ENCODE measurements around the gene NCKAP5.

The NCKAP5 gene

DNA sequence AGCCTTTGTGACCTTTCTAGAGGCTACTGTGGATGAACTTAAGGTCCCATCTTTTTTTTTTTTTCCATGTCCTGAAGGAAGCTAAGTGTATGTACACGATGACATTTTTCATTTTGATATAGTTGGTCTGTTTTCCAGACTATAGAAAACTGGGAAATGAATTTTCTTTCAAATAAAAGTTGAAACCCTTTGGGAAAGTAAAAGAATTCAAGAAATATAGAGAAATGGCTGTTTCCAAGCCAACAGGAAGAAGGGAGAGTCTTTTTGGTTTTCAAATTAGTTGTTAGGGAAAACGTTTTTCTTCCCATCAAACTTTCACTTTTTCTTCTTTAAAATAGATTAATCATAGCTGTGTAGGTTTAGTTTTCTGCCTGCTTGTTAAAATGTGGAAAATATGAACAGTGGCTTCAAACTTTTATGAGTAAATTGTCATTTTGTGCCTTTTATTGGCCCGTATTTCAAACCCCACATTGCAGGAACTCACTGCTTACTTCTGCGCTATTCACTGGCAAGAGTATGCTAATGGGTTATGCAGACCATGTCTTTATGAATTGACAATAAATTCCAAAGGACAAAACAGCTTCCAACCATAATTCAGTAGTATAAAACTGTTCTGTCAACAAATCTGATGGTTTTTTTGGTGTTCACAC, 870.6 kb downstream of the NCKAP5 start:
- Histone ChIP-seq H3K4me3 (ENCODE audit: low read length) (no peak overlapping the region), H3K27ac (ENCODE audit: low read depth, low read length) (no peak overlapping the region), H3K9ac (ENCODE audit: low read depth, low read length) (no peak overlapping the region), H3K27me3 (ENCODE audit: insufficient read depth, low read length) (no peaks in the 10 kb centered on the region), H3K4me1 (ENCODE audit: insufficient read depth, low read length) (peaks cover 5% of the 10 kb centered on the region; the same call in 1 of the 2 replicates), H3K36me3 (ENCODE audit: insufficient read depth, low read length) (no peaks in the 10 kb centered on the region), H3K9me3 (ENCODE audit: insufficient read depth, low read depth, low read length) (no peaks in the 10 kb centered on the region)
- WGBS, result 91% methylated on average over 3 of the region's 4 CpGs

- Histone ChIP-seq H3K36me3 (ENCODE audit: insufficient read depth, low read length) (no peaks in the 10 kb centered on the region), H3K4me3 (ENCODE audit: low read length) (no peak overlapping the region), H3K4me1 (ENCODE audit: insufficient read depth, low read length) (peaks cover 5% of the 10 kb centered on the region; the same call in 1 of the 2 replicates), H3K9ac (ENCODE audit: low read depth, low read length) (no peak overlapping the region), H3K27me3 (ENCODE audit: insufficient read depth, low read length) (no peaks in the 10 kb centered on the region), H3K9me3 (ENCODE audit: insufficient read depth, low read depth, low read length) (no peaks in the 10 kb centered on the region), H3K27ac (ENCODE audit: low read depth, low read length) (no peak overlapping the region)
- 100% methylated on average over 1 of the region's 1 CpG for WGBS
Measured at GRCh38 chr2:132692816-132693215, 875.4 kb downstream of the NCKAP5 start.

- H3K27me3 ChIP-seq (ENCODE audit: insufficient read depth, low read length), result no peaks in the 10 kb centered on the region
- H3K27ac ChIP-seq (ENCODE audit: low read depth, low read length), result no peak overlapping the region
- no peaks in the 10 kb centered on the region for H3K36me3 ChIP-seq (ENCODE audit: insufficient read depth, low read length)
- H3K9ac ChIP-seq (ENCODE audit: low read depth, low read length), result no peak overlapping the region
- peaks cover 5% of the 10 kb centered on the region; the same call in 1 of the 2 replicates for H3K4me1 ChIP-seq (ENCODE audit: insufficient read depth, low read length)
- H3K4me3 ChIP-seq (ENCODE audit: low read length), result no peak overlapping the region
- WGBS, result 95% methylated on average over 4 of the region's 4 CpGs
- H3K9me3 ChIP-seq (ENCODE audit: insufficient read depth, low read depth, low read length), result no peaks in the 10 kb centered on the region
Measured at GRCh38 chr2:132691556-132691955, 876.7 kb downstream of the NCKAP5 start.

DNA sequence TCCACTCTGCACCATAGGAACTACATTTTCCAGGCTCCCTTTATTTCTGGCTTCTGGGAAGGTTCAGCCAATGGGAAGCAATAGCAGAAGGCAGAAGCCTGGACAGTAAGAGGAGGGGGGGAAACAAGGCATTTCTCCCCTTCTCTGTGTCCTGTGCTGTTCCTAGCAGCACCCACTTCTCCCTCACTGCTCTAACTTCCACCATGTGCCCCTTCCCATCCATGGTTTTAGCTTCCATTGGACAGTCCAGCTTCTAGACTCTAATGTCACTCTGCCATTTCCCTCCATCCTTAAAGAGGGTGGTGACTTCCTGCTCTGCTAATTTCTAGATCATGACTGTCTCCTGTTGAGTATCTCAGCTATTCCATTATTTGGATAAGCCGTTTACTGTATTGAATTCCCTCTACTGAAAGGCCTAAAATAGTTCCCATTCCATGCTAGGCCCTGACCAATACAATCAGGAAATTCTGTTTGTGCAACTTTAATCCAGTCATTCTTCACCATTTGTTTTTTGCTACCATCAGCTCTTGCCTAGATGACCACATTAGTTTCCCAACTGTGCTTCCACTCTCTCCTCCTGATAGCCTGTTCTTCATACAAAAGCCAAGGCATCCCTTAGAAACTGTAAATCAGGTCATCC, 877.5 kb downstream of the NCKAP5 start:
- Histone ChIP-seq H3K4me3 (ENCODE audit: low read length) (no peak overlapping the region), H3K4me1 (ENCODE audit: insufficient read depth, low read length) (peaks cover 5% of the 10 kb centered on the region; the same call in 1 of the 2 replicates), H3K36me3 (ENCODE audit: insufficient read depth, low read length) (no peaks in the 10 kb centered on the region), H3K27me3 (ENCODE audit: insufficient read depth, low read length) (no peaks in the 10 kb centered on the region), H3K9ac (ENCODE audit: low read depth, low read length) (no peak overlapping the region), H3K9me3 (ENCODE audit: insufficient read depth, low read depth, low read length) (no peaks in the 10 kb centered on the region), H3K27ac (ENCODE audit: low read depth, low read length) (no peak overlapping the region)
- 92% methylated on average over 1 of the region's 1 CpG for WGBS

- Histone ChIP-seq H3K4me1 (ENCODE audit: insufficient read depth, low read length) (no peaks in the 10 kb centered on the region), H3K4me3 (ENCODE audit: low read length) (no peak overlapping the region), H3K27ac (ENCODE audit: low read depth, low read length) (no peak overlapping the region), H3K27me3 (ENCODE audit: insufficient read depth, low read length) (no peaks in the 10 kb centered on the region), H3K36me3 (ENCODE audit: insufficient read depth, low read length) (no peaks in the 10 kb centered on the region), H3K9me3 (ENCODE audit: insufficient read depth, low read depth, low read length) (no peaks in the 10 kb centered on the region), H3K9ac (ENCODE audit: low read depth, low read length) (no peak overlapping the region)
- 91% methylated on average over 1 of the region's 1 CpG for WGBS
Measured at GRCh38 chr2:132681766-132682165, 886.5 kb downstream of the NCKAP5 start.

- no peak overlapping the region for H3K9ac ChIP-seq (ENCODE audit: low read depth, low read length)
- H3K4me1 ChIP-seq (ENCODE audit: insufficient read depth, low read length), result no peaks in the 10 kb centered on the region
- H3K36me3 ChIP-seq (ENCODE audit: insufficient read depth, low read length), result no peaks in the 10 kb centered on the region
- H3K27me3 ChIP-seq (ENCODE audit: insufficient read depth, low read length), result no peaks in the 10 kb centered on the region
- no peak overlapping the region for H3K27ac ChIP-seq (ENCODE audit: low read depth, low read length)
- H3K4me3 ChIP-seq (ENCODE audit: low read length), result no peak overlapping the region
- 92% methylated on average over 3 of the region's 3 CpGs for WGBS
- no peaks in the 10 kb centered on the region for H3K9me3 ChIP-seq (ENCODE audit: insufficient read depth, low read depth, low read length)
Measured at GRCh38 chr2:132680544-132680943, 887.7 kb downstream of the NCKAP5 start.

DNA sequence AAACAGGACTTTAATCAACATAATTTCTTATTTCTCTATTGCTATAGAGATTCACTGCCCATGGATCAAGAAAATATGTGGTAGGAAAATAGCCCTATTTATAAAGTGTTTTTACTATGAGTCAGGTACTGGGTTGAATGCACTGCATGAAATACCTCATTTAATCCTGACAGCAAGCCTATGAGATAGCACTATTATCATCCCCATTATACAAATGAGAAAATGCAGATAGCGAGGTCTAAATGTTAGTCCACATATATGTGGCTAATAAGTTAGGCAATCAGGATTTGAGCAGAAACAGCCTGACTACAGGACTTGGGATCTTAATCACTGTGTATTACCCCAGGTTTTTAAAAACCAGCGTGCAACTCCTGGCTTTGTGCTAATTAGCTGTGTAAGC, 889.8 kb downstream of the NCKAP5 start:
- Histone ChIP-seq H3K4me1 (ENCODE audit: insufficient read depth, low read length) (no peaks in the 10 kb centered on the region; the same call in 1 of the 2 replicates), H3K36me3 (ENCODE audit: insufficient read depth, low read length) (no peaks in the 10 kb centered on the region), H3K9ac (ENCODE audit: low read depth, low read length) (no peak overlapping the region), H3K9me3 (ENCODE audit: insufficient read depth, low read depth, low read length) (no peaks in the 10 kb centered on the region), H3K4me3 (ENCODE audit: low read length) (no peak overlapping the region), H3K27ac (ENCODE audit: low read depth, low read length) (no peak overlapping the region), H3K27me3 (ENCODE audit: insufficient read depth, low read length) (no peaks in the 10 kb centered on the region)
- 97% methylated on average over 2 of the region's 2 CpGs for WGBS

- no peaks in the 10 kb centered on the region for H3K36me3 ChIP-seq (ENCODE audit: insufficient read depth, low read length)
- WGBS, result 94% methylated on average over 5 of the region's 5 CpGs
- no peaks in the 10 kb centered on the region for H3K9me3 ChIP-seq (ENCODE audit: insufficient read depth, low read depth, low read length)
- H3K27me3 ChIP-seq (ENCODE audit: insufficient read depth, low read length), result 0 out of 2 replicates have a peak, but pooled peaks cover 1% of the 10 kb centered on the region
- H3K4me3 ChIP-seq (ENCODE audit: low read length), result no peak overlapping the region
- H3K27ac ChIP-seq (ENCODE audit: low read depth, low read length), result no peak overlapping the region
- H3K4me1 ChIP-seq (ENCODE audit: insufficient read depth, low read length), result peaks cover under 1% of the 10 kb centered on the region; the same call in 1 of the 2 replicates
- H3K9ac ChIP-seq (ENCODE audit: low read depth, low read length), result no peak overlapping the region
Measured at GRCh38 chr2:132677661-132678060, 890.6 kb downstream of the NCKAP5 start.

DNA sequence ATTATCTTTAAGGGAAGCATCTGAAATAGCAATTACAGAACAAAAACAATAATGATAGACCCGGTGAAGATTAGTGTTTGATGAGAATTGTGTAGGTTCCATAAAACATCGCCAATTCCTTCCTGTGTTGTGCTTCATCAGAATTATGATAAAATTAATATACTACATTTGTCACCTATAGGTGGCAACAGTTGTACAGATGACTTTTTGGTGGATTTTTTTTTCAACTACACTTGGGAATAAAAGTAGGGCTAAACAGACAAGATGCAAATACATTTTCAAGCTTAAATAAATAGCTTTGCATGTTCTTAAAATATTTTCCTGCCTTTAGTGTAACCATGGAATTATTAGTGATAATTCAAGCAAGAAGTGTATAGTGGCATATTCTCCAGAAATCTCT, 891.3 kb downstream of the NCKAP5 start:
- peaks cover 7% of the 10 kb centered on the region; the same call in 1 of the 2 replicates for H3K27me3 ChIP-seq (ENCODE audit: insufficient read depth, low read length)
- H3K4me1 ChIP-seq (ENCODE audit: insufficient read depth, low read length), result peaks cover 7% of the 10 kb centered on the region; the same call in 1 of the 2 replicates
- no peaks in the 10 kb centered on the region for H3K36me3 ChIP-seq (ENCODE audit: insufficient read depth, low read length)
- WGBS, result no CpG with 5 or more reads among the region's 2 CpGs
- H3K4me3 ChIP-seq (ENCODE audit: low read length), result no peak overlapping the region
- H3K27ac ChIP-seq (ENCODE audit: low read depth, low read length), result no peak overlapping the region
- H3K9ac ChIP-seq (ENCODE audit: low read depth, low read length), result no peak overlapping the region
- no peaks in the 10 kb centered on the region for H3K9me3 ChIP-seq (ENCODE audit: insufficient read depth, low read depth, low read length)

DNA sequence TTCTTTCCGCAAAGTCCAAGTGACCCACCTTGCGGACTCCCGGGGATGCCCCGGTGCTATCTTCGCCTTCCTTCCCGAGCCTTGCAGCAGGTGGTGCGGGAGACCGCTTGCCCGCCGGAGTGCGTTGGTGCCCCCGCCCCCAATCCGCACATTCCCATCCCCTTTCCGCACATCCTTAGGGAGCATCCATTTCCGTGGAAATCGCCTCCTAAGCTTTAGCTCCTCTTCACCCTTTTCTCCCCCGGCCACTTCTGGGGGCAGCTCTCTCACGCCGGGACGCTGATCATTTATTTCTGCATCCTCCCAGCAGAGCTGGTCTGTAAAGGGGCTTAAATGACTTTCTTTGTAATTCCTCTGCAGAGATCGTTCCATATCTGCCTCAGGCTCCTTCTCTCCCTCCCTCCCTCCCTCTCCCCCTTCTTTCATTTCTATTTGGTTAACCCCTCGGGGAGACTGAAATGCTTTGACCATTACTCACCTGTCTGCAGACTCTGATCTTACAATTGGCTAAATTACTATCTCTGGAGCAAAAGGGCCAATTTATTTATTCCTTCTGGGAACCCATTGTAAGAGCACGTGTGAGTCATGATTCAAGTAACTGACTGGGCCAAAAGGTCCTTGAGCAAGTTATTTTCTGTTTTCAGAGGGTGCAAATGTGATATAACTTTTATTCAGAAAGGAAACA, 897.0 kb downstream of the NCKAP5 start:
- H3K27ac ChIP-seq (ENCODE audit: low read depth, low read length), result no peak overlapping the region; the same call in 1 of the 2 replicates
- no peaks in the 10 kb centered on the region for H3K9me3 ChIP-seq (ENCODE audit: insufficient read depth, low read depth, low read length)
- under 1% methylated on average over 23 of the region's 23 CpGs for WGBS
- H3K27me3 ChIP-seq (ENCODE audit: insufficient read depth, low read length), result peaks cover 55% of the 10 kb centered on the region
- H3K9ac ChIP-seq (ENCODE audit: low read depth, low read length), result peak overlapping the region; percentile 62; the same call in 1 of the 2 replicates
- H3K4me3 ChIP-seq (ENCODE audit: low read length), result peak overlapping the region; percentile 75
- peaks cover 25% of the 10 kb centered on the region for H3K4me1 ChIP-seq (ENCODE audit: insufficient read depth, low read length)
- H3K36me3 ChIP-seq (ENCODE audit: insufficient read depth, low read length), result peaks cover 13% of the 10 kb centered on the region; the same call in 1 of the 2 replicates
